ENCODE results near the gene ADA.

DNA sequence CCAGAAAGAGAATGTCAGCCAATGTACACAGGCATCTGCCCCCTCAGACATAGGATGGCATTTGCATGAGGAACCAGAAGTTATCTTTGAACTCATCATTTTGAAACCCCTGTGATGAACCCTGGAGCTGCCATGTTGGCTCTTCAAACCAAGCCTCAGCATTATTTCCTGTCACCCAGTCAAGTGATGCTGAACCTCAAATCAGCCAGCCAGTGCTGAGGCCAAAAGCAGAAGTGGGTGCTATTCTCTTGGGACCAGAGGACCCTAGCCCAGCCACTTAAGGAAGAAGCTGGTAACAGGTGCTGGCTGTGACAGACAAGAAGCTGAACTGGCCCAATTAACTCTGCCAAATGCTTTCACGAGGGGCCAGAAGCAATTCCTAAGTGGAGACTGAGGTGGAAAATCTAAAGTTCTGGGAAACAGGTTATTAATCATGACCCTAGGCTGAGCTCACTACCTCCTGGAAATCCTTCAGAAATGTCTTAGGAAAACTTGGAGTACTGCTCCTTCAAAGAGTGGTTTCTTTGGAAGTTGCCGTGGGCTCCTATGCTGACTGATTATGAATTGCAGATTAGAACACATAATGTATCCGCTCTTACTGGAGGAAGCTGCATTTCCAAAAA lies 65.1 kb downstream of the ADA start:
- TF ChIP-seq, protein P1, sequence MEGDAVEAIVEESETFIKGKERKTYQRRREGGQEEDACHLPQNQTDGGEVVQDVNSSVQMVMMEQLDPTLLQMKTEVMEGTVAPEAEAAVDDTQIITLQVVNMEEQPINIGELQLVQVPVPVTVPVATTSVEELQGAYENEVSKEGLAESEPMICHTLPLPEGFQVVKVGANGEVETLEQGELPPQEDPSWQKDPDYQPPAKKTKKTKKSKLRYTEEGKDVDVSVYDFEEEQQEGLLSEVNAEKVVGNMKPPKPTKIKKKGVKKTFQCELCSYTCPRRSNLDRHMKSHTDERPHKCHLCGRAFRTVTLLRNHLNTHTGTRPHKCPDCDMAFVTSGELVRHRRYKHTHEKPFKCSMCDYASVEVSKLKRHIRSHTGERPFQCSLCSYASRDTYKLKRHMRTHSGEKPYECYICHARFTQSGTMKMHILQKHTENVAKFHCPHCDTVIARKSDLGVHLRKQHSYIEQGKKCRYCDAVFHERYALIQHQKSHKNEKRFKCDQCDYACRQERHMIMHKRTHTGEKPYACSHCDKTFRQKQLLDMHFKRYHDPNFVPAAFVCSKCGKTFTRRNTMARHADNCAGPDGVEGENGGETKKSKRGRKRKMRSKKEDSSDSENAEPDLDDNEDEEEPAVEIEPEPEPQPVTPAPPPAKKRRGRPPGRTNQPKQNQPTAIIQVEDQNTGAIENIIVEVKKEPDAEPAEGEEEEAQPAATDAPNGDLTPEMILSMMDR (conservative IDR thresholded peaks at IDR 0.05; ENCODE audit: low read depth, low read length), result no peak
- TF ChIP-seq SMC3 (IDR thresholded peaks at IDR 0.05; ENCODE audit: low read depth, low read length) (no peak), MXI1 (IDR thresholded peaks at IDR 0.05; ENCODE audit: borderline replicate concordance, low read depth, low read length) (no peak), MAZ (IDR thresholded peaks at IDR 0.05; ENCODE audit: borderline replicate concordance, low read depth, low read length) (no peak), RAD21 (IDR thresholded peaks at IDR 0.05; ENCODE audit: low read length) (no peak), POLR2A (IDR thresholded peaks at IDR 0.05; ENCODE audit: low read depth, low read length) (no peak), CEBPB (IDR thresholded peaks at IDR 0.05; ENCODE audit: low read depth, low read length) (no peak), FOS (IDR thresholded peaks at IDR 0.05; ENCODE audit: low read depth, low read length) (no peak)
